ENCODE results near the gene RAB7A. TPM values are rescaled to one million over a fixed set of nuclear protein-coding genes. Genes with fewer than 3 reads are reported as not detected.
"Not testable (repeated sequence)": the region's sequence is repeated elsewhere in the genome, so short reads cannot be mapped to it uniquely, and the experiment has no call there.

Gene RAB7A
- total and polyA plus RNA-seq, 2 donors (not counting 1 experiment from before 2014, with no cell fraction given), result 62.7 to 138 TPM

- DNase-seq (no peak), ATAC-seq (ENCODE audit: low read depth) (no peak)
- no peaks in the 10 kb centered on the region for H3K27me3 Mint-ChIP-seq
- Histone ChIP-seq H3K4me3 (ENCODE audit: control extremely low read depth in 1 of 5, extremely low read depth in 1 of 5, insufficient read depth in 1 of 5, low read depth in 2 of 5, low read length in 4 of 5) (no peak overlapping the region), H3K9ac (ENCODE audit: low read length) (no peak overlapping the region), H3K36me3 (replicated peaks in 1 of 2; ENCODE audit: control extremely low read depth in 1 of 2, control insufficient read depth in 1 of 2, extremely low read depth in 1 of 2, insufficient read depth in 2 of 2, low read length in 1 of 2) (no peaks in the 10 kb centered on the region), H4K20me1 (ENCODE audit: control insufficient read depth, insufficient read depth, low read length, poor library complexity, severe bottlenecking) (no peaks in the 10 kb centered on the region), H3K4me2 (replicated peaks; ENCODE audit: low read depth, low read length, poor library complexity, severe bottlenecking) (no peak overlapping the region), H3K27ac (ENCODE audit: low read length in 2 of 2) (no peak overlapping the region), H3K9me3 (ENCODE audit: control extremely low read depth in 1 of 3, control insufficient read depth in 2 of 3, insufficient read depth in 1 of 3, low read length in 2 of 3) (peaks cover 0 to 4% (median 0%) of the 10 kb centered on the region in 3 donors), H3K27me3 (replicated peaks in 1 of 4; ENCODE audit: control extremely low read depth in 1 of 4, control insufficient read depth in 3 of 4, insufficient read depth in 4 of 4, low read length in 3 of 4) (no peaks in the 10 kb centered on the region), H2AFZ (ENCODE audit: insufficient read depth, low read depth, low read length, poor library complexity, severe bottlenecking) (no peak overlapping the region), H3K4me1 (ENCODE audit: control insufficient read depth in 2 of 2, insufficient read depth in 2 of 2, low read length in 2 of 2) (peaks cover 5 to 7% of the 10 kb centered on the region in 2 donors), H3K79me2 (ENCODE audit: control insufficient read depth, insufficient read depth, low read length) (no peaks in the 10 kb centered on the region)
- CTCF ChIA-PET, result no interaction called here
- peaks cover 4% of the 10 kb centered on the region for H3K4me1 Mint-ChIP-seq
- intact Hi-C loops (cut with micrococcal nuclease), result no loop called here
- no peaks in the 10 kb centered on the region for H3K9me3 Mint-ChIP-seq (ENCODE audit: insufficient read depth)
- no peak overlapping the region for H3K4me3 Mint-ChIP-seq
- WGBS (ENCODE audit: insufficient coverage), result 71% methylated on average over 2 of the region's 4 CpGs
- TF ChIP-seq EZH2 (IDR thresholded peaks at IDR 0.05; ENCODE audit: borderline replicate concordance, insufficient read depth, low read depth, low read length, poor library complexity, severe bottlenecking) (no peak), CTCF (IDR thresholded peaks at IDR 0.05) (no peak)
- H3K27ac Mint-ChIP-seq, result no peak overlapping the region
- POLR2A ChIA-PET, result no interaction called here
These were observed 13.1 kb upstream of the RAB7A start for GRCh38 chr3:128712848-128713247.

- Histone ChIP-seq H3K4me2 (replicated peaks; ENCODE audit: low read depth, low read length, poor library complexity, severe bottlenecking) (no peak overlapping the region), H3K4me3 (ENCODE audit: control extremely low read depth in 1 of 5, extremely low read depth in 1 of 5, insufficient read depth in 1 of 5, low read depth in 2 of 5, low read length in 4 of 5) (no peak overlapping the region), H3K4me1 (ENCODE audit: control insufficient read depth in 2 of 2, insufficient read depth in 2 of 2, low read length in 2 of 2) (peaks cover 5 to 7% of the 10 kb centered on the region in 2 donors), H3K27ac (ENCODE audit: low read length in 2 of 2) (no peak overlapping the region), H3K79me2 (ENCODE audit: control insufficient read depth, insufficient read depth, low read length) (no peaks in the 10 kb centered on the region), H3K9me3 (ENCODE audit: control extremely low read depth in 1 of 3, control insufficient read depth in 2 of 3, insufficient read depth in 1 of 3, low read length in 2 of 3) (peaks cover 0 to 4% (median 0%) of the 10 kb centered on the region in 3 donors), H3K9ac (ENCODE audit: low read length) (no peak overlapping the region), H2AFZ (ENCODE audit: insufficient read depth, low read depth, low read length, poor library complexity, severe bottlenecking) (peak overlapping the region; percentile 74), H3K27me3 (replicated peaks in 1 of 4; ENCODE audit: control extremely low read depth in 1 of 4, control insufficient read depth in 3 of 4, insufficient read depth in 4 of 4, low read length in 3 of 4) (no peaks in the 10 kb centered on the region), H3K36me3 (replicated peaks in 1 of 2; ENCODE audit: control extremely low read depth in 1 of 2, control insufficient read depth in 1 of 2, extremely low read depth in 1 of 2, insufficient read depth in 2 of 2, low read length in 1 of 2) (no peaks in the 10 kb centered on the region), H4K20me1 (ENCODE audit: control insufficient read depth, insufficient read depth, low read length, poor library complexity, severe bottlenecking) (no peaks in the 10 kb centered on the region)
- ChIA-PET CTCF (interaction anchor here (0.9 kb wide), 1 partner anchor 10 kb away, joined by 3 read pairs; no protein-coding TSS in a partner anchor), POLR2A (no interaction called here)
- Mint-ChIP-seq H3K4me3 (no peak overlapping the region), H3K27ac (no peak overlapping the region), H3K27me3 (peaks cover 2% of the 10 kb centered on the region), H3K4me1 (peaks cover 4% of the 10 kb centered on the region), H3K9me3 (ENCODE audit: insufficient read depth) (no peaks in the 10 kb centered on the region)
- TF ChIP-seq CTCF (IDR thresholded peaks at IDR 0.05) (no peak), EZH2 (IDR thresholded peaks at IDR 0.05; ENCODE audit: borderline replicate concordance, insufficient read depth, low read depth, low read length, poor library complexity, severe bottlenecking) (no peak)
- DNase-seq (no peak), ATAC-seq (ENCODE audit: low read depth) (no peak)
- intact Hi-C loops (cut with micrococcal nuclease), result no loop called here
- WGBS (ENCODE audit: insufficient coverage), result 100% methylated on average over 1 of the region's 3 CpGs
These were observed 11.0 kb upstream of the RAB7A start for GRCh38 chr3:128714887-128715491.

GRCh38 chr3:128718892-128719291 lies 7.1 kb upstream of the RAB7A start:
- H3K27ac Mint-ChIP-seq; H3K27me3 ChIP-seq (replicated peaks in 1 of 4; ENCODE audit: control extremely low read depth in 1 of 4, control insufficient read depth in 3 of 4, insufficient read depth in 4 of 4, low read length in 3 of 4); H3K36me3 ChIP-seq (replicated peaks in 1 of 2; ENCODE audit: control extremely low read depth in 1 of 2, control insufficient read depth in 1 of 2, extremely low read depth in 1 of 2, insufficient read depth in 2 of 2, low read length in 1 of 2); H4K20me1 ChIP-seq (ENCODE audit: control insufficient read depth, insufficient read depth, low read length, poor library complexity, severe bottlenecking); H3K4me3 Mint-ChIP-seq; H3K79me2 ChIP-seq (ENCODE audit: control insufficient read depth, insufficient read depth, low read length); DNase-seq; H3K9me3 Mint-ChIP-seq (ENCODE audit: insufficient read depth); H3K9me3 ChIP-seq (ENCODE audit: control extremely low read depth in 1 of 3, control insufficient read depth in 2 of 3, insufficient read depth in 1 of 3, low read length in 2 of 3); POLR2A ChIA-PET; H2AFZ ChIP-seq (ENCODE audit: insufficient read depth, low read depth, low read length, poor library complexity, severe bottlenecking); H3K4me3 ChIP-seq (ENCODE audit: control extremely low read depth in 1 of 5, extremely low read depth in 1 of 5, insufficient read depth in 1 of 5, low read depth in 2 of 5, low read length in 4 of 5); H3K27ac ChIP-seq (ENCODE audit: low read length in 2 of 2); ATAC-seq (ENCODE audit: low read depth); H3K4me1 ChIP-seq (ENCODE audit: control insufficient read depth in 2 of 2, insufficient read depth in 2 of 2, low read length in 2 of 2); H3K4me2 ChIP-seq (replicated peaks; ENCODE audit: low read depth, low read length, poor library complexity, severe bottlenecking); H3K4me1 Mint-ChIP-seq; intact Hi-C loops (cut with micrococcal nuclease); H3K9ac ChIP-seq (ENCODE audit: low read length): not testable (repeated sequence)
- CTCF ChIA-PET, result interaction anchor here (0.6 to 0.7 kb wide), 2 partner anchors 915 to 1871 kb away, joined by 3 to 4 read pairs; no protein-coding TSS in a partner anchor
- 100% methylated on average over 1 of the region's 7 CpGs for WGBS (ENCODE audit: insufficient coverage)
- H3K27me3 Mint-ChIP-seq, result peaks cover 18% of the 10 kb centered on the region

Measured in B cell (primary cell).